Activated gamma-delta T cell treated with anti-CD3 and anti-CD28 coated beads, Interleukin-2, amount 50 U/mL, for 16 hours (primary cell): ENCODE data around the gene SHQ1.

ENCODE experiments used
- DNase-seq: peaks from one replicate; pipeline ENCODE4 v3.0.0-alpha.2; 2020; ENCODE audit warnings: low read depth

SHQ1 gene

GRCh38 chr3:72848703-72849081, 447 bp upstream of the SHQ1 start:
- no peak for DNase-seq

GRCh38 chr3:72847282-72847681, 963 bp downstream of the SHQ1 start:
- DNase-seq: no peak

GRCh38 chr3:72846166-72846565, 2.1 kb downstream of the SHQ1 start:
- no peak for DNase-seq

- no peak for DNase-seq
These were observed 3.7 kb downstream of the SHQ1 start for GRCh38 chr3:72844436-72844993.

GRCh38 chr3:72839057-72839456, 9.2 kb downstream of the SHQ1 start:
- DNase-seq: no peak

- DNase-seq: no peak
These were observed 11.3 kb downstream of the SHQ1 start for GRCh38 chr3:72836923-72837322.

GRCh38 chr3:72836416-72836815, 11.8 kb downstream of the SHQ1 start:
- no peak for DNase-seq

- no peak for DNase-seq
These were observed 17.6 kb downstream of the SHQ1 start for GRCh38 chr3:72830452-72831223.

- no peak for DNase-seq
These were observed 18.5 kb downstream of the SHQ1 start for GRCh38 chr3:72829701-72830100.

GRCh38 chr3:72821161-72821781, 27.0 kb downstream of the SHQ1 start:
- no peak for DNase-seq

- no peak for DNase-seq
These were observed 27.8 kb downstream of the SHQ1 start for GRCh38 chr3:72820415-72820814.

- no peak for DNase-seq
These were observed 29.3 kb downstream of the SHQ1 start for GRCh38 chr3:72818905-72819304.

- no peak for DNase-seq
These were observed 30.0 kb downstream of the SHQ1 start for GRCh38 chr3:72818092-72818773.

- DNase-seq: no peak
These were observed 31.3 kb downstream of the SHQ1 start for GRCh38 chr3:72816862-72817355.

GRCh38 chr3:72814308-72814707, 33.9 kb downstream of the SHQ1 start:
- DNase-seq: no peak

- no peak for DNase-seq
These were observed 36.0 kb downstream of the SHQ1 start for GRCh38 chr3:72812201-72812600.

- no peak for DNase-seq
These were observed 36.7 kb downstream of the SHQ1 start for GRCh38 chr3:72811571-72811970.

GRCh38 chr3:72810659-72811434, 37.4 kb downstream of the SHQ1 start:
- DNase-seq: no peak

- no peak for DNase-seq
These were observed 38.2 kb downstream of the SHQ1 start for GRCh38 chr3:72810063-72810462.

GRCh38 chr3:72804361-72804760, 43.9 kb downstream of the SHQ1 start:
- no peak for DNase-seq

GRCh38 chr3:72803573-72803972, 44.7 kb downstream of the SHQ1 start:
- DNase-seq: no peak

GRCh38 chr3:72802001-72802400, 46.2 kb downstream of the SHQ1 start:
- no peak for DNase-seq
